NT2/D1 (cell line): ENCODE results near the gene CAMK2G.

Source experiments
- SUZ12 ChIP-seq: IDR thresholded peaks from 2 replicates; pipeline ENCODE4 v1.6.1; 2011; ENCODE audit not compliant: insufficient read length, insufficient read depth; ENCODE audit errors: extremely low read depth
- YY1 ChIP-seq: IDR thresholded peaks from 2 replicates; pipeline ENCODE4 v1.6.1; 2011; ENCODE audit not compliant: insufficient read length, insufficient read depth
- ZNF274 ChIP-seq: IDR thresholded peaks from 2 replicates; pipeline ENCODE4 v1.6.1; 2011; ENCODE audit warnings: mild to moderate bottlenecking, low read depth, low read length

GRCh38 chr10:73867871-73868631 is 6.3 kb downstream of the CAMK2G start:
- TF ChIP-seq SUZ12 (no peak), YY1 (no peak), ZNF274 (no peak)
